Upper lobe of left lung (tissue), 4 donors: ENCODE data around the gene CLEC4G.

Source experiments
- EP300 ChIP-seq, 4 donors: sonication (generic); formaldehyde crosslinking; IDR thresholded peaks; one replicate each; pipeline ENCODE4 v1.5.1; 2017; ENCODE audit warnings: antibody characterized with exemption in 4 of 4, control low read depth in 2 of 4
- POLR2A ChIP-seq, 4 donors: fragments of 450-650 bp; IDR thresholded peaks; one replicate each; pipeline ENCODE4 v1.5.1; 2016 to 2017; ENCODE audit warnings: antibody characterized with exemption in 4 of 4, mild to moderate bottlenecking in 2 of 4
- POLR2AphosphoS5 ChIP-seq, 2 donors: sonication (generic); formaldehyde crosslinking; IDR thresholded peaks; one replicate each; pipeline ENCODE4 v1.5.1; 2017; ENCODE audit warnings: antibody characterized with exemption in 2 of 2
- TF ChIP-seq, protein P1 (sequence below), 6 experiments: fragments of 450-650 bp in 4 of 6; fragments of 200-600 bp in 2 of 6; sonication (generic) in 2 of 6; IDR thresholded peaks; one replicate each; pipeline ENCODE4 v1.5.1; 2016 to 2019; ENCODE audit warnings: antibody characterized with exemption in 6 of 6

DNA sequence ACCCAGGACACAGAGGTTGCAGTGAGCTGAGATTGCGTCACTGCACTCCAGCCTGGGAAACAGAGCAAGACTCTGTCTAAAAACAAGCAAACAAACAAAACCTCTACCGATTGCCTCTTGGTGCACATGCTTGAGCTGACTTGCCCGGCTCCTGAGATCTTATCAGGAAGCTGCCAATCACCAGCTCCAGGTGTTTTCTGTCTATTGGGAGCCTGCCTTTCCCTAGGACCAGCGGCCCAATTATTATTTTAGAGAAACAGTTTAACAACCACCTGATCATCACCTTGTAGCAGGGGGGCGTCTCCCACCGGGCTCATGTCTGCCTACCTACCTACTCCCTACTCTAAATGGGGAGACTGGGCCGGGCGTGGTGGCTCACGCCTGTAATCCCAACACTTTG, 41.9 kb upstream of the CLEC4G start:
- TF ChIP-seq EP300 (IDR thresholded peaks at IDR 0.05) = no peak
- TF ChIP-seq POLR2AphosphoS5 (IDR thresholded peaks at IDR 0.05) = no peak
- TF ChIP-seq, protein P1, sequence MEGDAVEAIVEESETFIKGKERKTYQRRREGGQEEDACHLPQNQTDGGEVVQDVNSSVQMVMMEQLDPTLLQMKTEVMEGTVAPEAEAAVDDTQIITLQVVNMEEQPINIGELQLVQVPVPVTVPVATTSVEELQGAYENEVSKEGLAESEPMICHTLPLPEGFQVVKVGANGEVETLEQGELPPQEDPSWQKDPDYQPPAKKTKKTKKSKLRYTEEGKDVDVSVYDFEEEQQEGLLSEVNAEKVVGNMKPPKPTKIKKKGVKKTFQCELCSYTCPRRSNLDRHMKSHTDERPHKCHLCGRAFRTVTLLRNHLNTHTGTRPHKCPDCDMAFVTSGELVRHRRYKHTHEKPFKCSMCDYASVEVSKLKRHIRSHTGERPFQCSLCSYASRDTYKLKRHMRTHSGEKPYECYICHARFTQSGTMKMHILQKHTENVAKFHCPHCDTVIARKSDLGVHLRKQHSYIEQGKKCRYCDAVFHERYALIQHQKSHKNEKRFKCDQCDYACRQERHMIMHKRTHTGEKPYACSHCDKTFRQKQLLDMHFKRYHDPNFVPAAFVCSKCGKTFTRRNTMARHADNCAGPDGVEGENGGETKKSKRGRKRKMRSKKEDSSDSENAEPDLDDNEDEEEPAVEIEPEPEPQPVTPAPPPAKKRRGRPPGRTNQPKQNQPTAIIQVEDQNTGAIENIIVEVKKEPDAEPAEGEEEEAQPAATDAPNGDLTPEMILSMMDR (IDR thresholded peaks at IDR 0.05) = no peak
- TF ChIP-seq POLR2A (IDR thresholded peaks at IDR 0.05) = no peak
